Stimulated activated CD8-positive, alpha-beta memory T cell treated with anti-CD3 and anti-CD28 coated beads, Interleukin-7, amount 100 ng/mL, for 1 hour (primary cell): ENCODE data around the gene PHF21B.
"Not testable (repeated sequence)": the region's sequence is repeated elsewhere in the genome, so short reads cannot be mapped to it uniquely, and the experiment has no call there.

Experiments
- DNase-seq, 2 donors: peaks; one replicate each; pipeline ENCODE4 v3.0.0-alpha.2; 2020; ENCODE audit warnings: low read depth in 2 of 2

PHF21B gene

DNA sequence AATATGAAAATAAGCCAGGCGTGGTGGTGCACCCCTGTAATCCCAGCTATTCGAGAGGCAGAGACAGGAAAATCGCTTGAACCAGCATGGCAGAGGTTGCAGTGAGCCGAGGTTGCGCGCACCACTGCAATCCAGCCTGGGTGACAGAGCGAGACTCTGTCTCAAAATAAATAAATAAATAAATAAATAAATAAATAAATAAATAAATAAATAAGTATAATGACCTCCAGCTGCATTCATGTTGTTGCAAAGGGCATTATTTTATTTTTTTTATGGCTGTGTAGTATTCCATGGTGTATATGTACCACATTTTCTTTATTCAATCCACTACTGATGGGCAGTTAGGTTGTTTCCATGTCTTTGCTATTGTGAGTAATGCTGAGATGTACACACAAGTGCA, 48.1 kb downstream of the PHF21B start:
- DNase-seq, result not testable (repeated sequence)

DNA sequence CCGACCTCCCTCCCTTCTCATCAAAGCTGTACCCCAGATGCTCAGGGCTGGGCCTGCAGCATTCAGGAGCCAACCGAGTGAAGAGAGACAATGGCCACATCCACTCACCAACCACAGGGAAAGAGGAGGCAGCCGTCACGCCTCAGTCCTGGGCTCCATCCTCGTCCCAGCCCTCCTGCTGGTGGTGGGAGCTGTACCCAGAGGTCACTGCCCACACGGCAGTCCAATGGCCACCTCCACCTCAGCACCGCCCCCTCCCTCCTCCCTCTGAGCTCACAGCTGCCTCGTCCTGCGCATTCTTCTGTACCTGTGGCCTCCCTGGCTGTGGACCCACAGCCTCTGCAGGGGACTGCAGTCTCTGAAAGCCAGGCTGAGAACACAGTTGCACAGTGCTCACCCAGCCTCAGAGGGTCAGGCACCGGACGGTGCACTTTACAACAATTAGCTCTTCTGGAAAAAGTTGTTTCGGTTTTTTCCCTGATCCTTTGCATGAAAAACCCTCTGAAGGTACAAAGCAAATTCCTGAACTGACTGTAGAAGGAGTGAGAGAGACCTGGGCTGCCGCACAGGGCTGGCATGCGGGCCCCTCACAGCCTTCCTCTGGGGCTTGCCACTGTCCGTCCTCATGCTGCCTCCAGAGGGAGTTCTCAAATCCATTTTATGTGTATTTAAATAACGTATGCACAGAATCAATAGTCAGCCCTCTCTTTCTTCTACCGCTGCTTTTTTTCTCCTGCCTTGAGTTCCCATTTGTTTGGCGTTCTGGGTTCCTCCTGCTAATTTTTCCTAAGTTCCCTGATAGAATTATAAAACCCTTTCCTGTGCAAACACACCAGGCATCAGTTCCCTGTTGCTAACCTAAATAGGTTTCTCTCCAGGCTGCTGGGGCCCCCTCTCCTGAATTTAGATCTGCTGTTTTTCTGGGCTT, 52.7 kb downstream of the PHF21B start:
- no peak for DNase-seq

GRCh38 chr22:44955102-44955501, 54.7 kb downstream of the PHF21B start:
- no peak for DNase-seq

GRCh38 chr22:44954149-44954548, 55.7 kb downstream of the PHF21B start:
- no peak for DNase-seq

- DNase-seq, result no peak
Measured at GRCh38 chr22:44952863-44953746, 56.7 kb downstream of the PHF21B start.

GRCh38 chr22:44951510-44951816, 58.3 kb downstream of the PHF21B start:
- no peak for DNase-seq

- DNase-seq, result no peak
Measured at GRCh38 chr22:44950806-44951509, 58.8 kb downstream of the PHF21B start.

DNA sequence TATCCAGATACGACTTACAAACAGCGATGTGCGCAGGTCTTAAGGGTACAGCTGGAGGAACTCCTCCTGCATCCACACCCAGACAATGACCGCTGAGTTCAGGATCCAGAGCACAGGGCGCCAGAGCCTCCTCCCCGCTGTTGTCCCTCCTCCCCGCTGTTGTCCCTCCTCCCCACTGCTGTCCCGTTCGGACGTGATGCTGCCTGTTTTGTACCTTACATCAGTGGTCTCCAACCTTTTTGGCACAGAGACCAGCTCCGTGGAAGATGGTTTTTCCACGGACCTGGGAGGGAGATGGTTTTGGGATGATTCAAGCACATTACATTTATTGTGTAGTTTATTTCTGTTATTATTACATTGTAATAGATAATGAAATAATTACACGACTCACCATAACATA, 62.0 kb downstream of the PHF21B start:
- no peak for DNase-seq

- DNase-seq, result no peak
Measured at GRCh38 chr22:44947049-44947448, 62.8 kb downstream of the PHF21B start.

- DNase-seq, result no peak
Measured at GRCh38 chr22:44944883-44945601, 64.8 kb downstream of the PHF21B start.

DNA sequence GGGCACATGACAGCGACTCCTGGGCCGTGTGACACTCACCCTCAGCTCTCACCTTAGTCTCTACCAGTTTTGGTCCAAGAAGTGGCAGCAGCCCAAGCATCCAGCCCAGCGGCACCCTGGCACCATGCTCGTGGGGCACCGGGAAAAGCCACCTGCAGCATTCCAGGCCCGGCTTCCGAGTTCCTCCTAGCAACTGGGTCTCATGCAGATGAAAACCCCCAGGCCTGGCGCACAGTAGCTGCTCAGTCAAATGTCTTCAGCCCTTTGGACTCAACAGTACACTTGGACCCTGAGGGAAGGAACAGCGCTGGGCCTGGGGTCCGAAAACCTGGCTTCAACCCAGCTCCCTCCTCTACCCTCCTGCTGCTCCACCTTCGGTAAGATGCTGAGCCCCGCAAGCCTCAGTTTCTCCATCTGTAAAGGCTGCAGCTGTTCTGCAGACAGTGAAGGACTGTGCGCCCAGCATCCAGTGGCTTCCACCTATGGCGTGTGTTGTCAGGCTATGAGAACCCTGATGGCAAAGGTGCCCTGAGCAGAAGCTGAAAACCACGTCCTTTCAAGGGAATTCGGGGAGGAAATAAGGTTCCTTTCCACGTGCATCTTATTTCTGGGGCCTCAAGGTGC, 66.0 kb downstream of the PHF21B start:
- no peak for DNase-seq

DNA sequence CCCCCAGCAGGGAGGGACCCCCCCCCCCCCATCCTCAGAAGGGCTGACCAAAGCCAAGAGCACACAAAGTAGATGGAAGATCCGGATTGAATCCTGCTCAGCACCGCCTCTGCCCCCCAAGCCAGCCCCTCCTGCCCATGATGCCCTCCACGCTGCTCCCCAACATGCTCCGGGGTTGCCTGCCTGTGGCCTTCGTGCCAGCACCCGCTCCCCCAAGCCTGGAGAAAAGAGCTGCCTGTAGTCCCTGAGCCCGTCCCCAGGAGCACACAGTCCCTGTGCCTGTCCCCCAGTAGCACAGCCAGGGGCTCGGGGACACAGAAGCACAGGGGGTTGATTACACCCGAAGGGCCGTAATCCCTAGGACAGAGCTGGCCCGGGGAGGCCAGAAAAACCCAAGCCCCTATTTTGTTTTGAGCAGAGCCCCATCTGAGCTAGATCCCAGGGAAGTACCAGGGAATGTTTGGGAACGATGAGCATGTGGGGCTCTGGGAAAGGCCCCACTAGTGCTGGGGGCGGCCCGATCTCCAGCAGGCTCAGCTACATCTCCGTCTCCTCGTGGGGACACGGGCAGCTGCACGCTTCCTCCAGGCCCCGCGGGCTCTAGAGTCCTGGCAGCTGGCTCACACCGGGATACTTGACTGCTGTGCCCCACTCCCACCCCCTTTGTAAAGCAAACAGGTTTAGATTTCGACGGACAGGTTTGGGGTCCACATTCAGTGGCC, 66.7 kb downstream of the PHF21B start:
- DNase-seq, result no peak

DNA sequence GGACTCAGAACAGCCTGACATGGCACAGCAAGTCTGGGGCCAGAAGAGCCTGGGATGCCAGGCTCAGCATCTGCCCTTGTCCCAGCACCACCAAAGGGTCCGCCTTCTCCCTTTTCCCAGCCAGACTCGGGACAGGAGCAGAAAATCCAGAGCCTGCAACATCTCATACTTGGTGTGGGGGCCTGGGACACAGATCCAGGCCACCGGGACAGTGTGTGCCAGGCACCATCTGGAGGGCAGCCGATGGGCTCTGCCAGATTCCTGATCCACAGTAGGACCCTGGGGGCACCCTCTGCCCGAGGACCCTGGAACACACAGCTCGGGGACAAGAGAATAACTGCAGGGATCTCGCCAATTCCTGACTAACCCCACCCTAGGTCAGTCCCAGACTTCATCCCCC, 67.7 kb downstream of the PHF21B start:
- DNase-seq, result no peak

- DNase-seq, result no peak
Measured at GRCh38 chr22:44941207-44941606, 68.6 kb downstream of the PHF21B start.

DNA sequence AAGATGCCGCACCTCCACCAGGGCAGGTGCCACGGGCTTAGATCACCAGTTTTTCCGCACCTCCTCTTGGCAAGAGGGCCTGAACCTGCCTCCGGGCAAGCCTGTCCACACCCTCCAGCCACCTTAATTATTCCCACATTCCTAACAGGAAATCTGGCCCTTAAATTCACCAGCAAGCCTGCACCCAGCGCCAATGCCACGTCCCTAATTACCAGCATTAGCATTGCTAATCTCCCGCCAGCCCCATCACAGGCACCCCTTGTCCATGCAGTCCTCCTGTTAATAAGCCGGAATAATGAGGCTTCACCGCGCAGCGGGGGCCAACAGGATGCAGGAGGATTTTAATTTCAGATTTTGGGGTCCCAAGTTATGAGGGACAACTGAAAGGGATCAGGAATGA, 69.7 kb downstream of the PHF21B start:
- no peak for DNase-seq

GRCh38 chr22:44939451-44939850, 70.4 kb downstream of the PHF21B start:
- no peak for DNase-seq

DNA sequence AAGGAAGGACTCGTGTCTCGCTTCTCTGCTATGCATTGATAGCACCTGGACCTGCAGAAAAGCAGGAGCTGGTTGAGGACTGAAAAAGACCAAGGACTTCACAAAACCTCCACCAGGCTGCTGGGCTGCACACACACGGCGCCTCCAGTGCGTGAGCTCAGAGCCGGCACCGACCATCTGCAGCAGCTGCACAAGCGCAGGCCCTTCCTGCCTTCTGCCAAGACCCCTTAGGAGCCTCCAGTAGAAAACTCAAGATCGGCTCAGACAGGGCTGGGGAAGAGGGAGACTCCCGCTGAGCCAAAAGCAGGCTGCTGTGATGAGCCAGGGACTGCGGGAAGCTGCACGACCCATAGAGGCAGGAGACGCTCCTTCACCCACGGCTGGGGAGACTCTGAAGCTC, 70.9 kb downstream of the PHF21B start:
- no peak for DNase-seq

- no peak for DNase-seq
Measured at GRCh38 chr22:44937216-44937615, 72.6 kb downstream of the PHF21B start.

DNA sequence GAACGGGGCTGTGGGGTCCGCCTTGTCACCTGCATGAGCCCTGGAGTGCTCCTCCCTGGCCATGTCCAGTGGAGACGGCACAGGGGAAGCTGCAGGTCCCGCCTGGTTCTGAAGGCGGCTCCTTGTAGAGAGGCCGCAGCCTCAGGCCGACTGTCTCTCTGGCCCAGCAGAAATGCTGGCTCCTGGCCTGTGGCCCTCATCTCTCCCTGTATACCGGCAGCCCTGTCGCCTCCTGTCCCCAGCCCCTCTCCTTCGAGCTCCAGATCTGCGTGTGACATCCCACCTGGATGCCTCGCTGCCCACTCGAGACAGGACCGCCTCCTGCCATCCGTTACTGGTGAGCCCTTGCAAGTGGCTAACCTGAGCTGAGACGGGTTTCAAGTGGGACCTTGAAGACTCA, 73.6 kb downstream of the PHF21B start:
- no peak for DNase-seq

- no peak for DNase-seq
Measured at GRCh38 chr22:44935724-44936123, 74.1 kb downstream of the PHF21B start.

GRCh38 chr22:44934454-44934735, 75.4 kb downstream of the PHF21B start:
- DNase-seq, result no peak
